Heart left ventricle (tissue), 13 donors: ENCODE measurements around the gene HHAT.

Experiments
- POLR2A ChIP-seq, 2 donors: fragments of 450-650 bp; IDR thresholded peaks; one replicate each; pipeline ENCODE4 v1.6.1; 2017; ENCODE audit warnings: antibody characterized with exemption in 2 of 2, mild to moderate bottlenecking in 2 of 2, moderate library complexity in 2 of 2
- TF ChIP-seq, protein P1 (sequence below), 12 donors: fragments of 200-600 bp; sonication (generic) in 4 of 12; IDR thresholded peaks; one replicate each; pipeline versions ENCODE4 v1.5.0 to v1.8.0; 2018 to 2022; ENCODE audit warnings: antibody characterized with exemption in 12 of 12, mild to moderate bottlenecking in 5 of 12
- donor health status: ischemic (EF 13 %, LVEDD 7.1; RV severe dilation, severe dysfunction).
- donor health status: DM: no; HTN: yes; CAD: no.
- donor health status: DM: no; HTN: no; CAD: no.
- donor health status: ischemic (EF 25% LVEDD 6.9; RV normal size, moderate dysfunction).
- donor health status: ischemic (EF 25% LVEDD 5.7; RV mildly dilated, moderate dysfunction).
- donor health status: ischemic (EF 35%, LVEDD 5.7; RV mildly dilated, moderate dysfunction).
- donor health status: nonischemic (EF 11% LVEDD 7.7; RV severe dilation, severe dysfunction).
- donor health status: DM: yes; HTN: yes; CAD: no.
- donor health status: PGD.
- donor health status: ischemic (EF 29% LVEDD 5.4; RV normal size, mild dysfunction).
- donor health status: nonischemic (EF 23%, LVEDD 6.1; RV moderate dilation, normal function).

DNA sequence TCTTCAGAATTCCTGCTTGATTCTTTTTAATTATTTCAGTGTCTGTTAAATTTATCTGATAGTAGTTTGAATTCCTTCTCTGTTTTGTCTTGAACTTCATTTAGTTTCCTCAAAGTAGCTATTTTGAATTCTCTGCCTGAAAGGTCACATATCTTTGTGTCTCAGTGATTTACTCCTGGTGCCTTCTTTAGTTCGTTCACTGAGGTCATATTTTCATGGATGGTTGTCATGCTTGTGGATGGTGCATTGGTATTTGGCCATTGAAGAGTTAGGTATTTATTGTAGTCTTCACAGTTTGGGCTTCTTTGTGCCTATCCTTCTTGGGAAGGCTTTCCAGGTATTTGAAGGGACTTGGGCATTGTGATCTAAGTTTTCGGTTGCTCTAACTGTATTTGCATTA lies 267.9 kb downstream of the HHAT start:
- TF ChIP-seq, protein P1, sequence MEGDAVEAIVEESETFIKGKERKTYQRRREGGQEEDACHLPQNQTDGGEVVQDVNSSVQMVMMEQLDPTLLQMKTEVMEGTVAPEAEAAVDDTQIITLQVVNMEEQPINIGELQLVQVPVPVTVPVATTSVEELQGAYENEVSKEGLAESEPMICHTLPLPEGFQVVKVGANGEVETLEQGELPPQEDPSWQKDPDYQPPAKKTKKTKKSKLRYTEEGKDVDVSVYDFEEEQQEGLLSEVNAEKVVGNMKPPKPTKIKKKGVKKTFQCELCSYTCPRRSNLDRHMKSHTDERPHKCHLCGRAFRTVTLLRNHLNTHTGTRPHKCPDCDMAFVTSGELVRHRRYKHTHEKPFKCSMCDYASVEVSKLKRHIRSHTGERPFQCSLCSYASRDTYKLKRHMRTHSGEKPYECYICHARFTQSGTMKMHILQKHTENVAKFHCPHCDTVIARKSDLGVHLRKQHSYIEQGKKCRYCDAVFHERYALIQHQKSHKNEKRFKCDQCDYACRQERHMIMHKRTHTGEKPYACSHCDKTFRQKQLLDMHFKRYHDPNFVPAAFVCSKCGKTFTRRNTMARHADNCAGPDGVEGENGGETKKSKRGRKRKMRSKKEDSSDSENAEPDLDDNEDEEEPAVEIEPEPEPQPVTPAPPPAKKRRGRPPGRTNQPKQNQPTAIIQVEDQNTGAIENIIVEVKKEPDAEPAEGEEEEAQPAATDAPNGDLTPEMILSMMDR (IDR thresholded peaks at IDR 0.05): no peak
- TF ChIP-seq POLR2A (IDR thresholded peaks at IDR 0.05): no peak
